ENCODE measurements around the gene SLC44A2.

GRCh38 chr19:10634430-10634829 lies 9.1 kb downstream of the SLC44A2 start:
- TF ChIP-seq CTCF (IDR thresholded peaks at IDR 0.05) (no peak), POLR2A (IDR thresholded peaks at IDR 0.05) (no peak)

All from testis (tissue), 2 donors.